Measurements from ENCODE around the gene TGOLN2. TPM values are rescaled to one million over a fixed set of nuclear protein-coding genes. Genes with fewer than 3 reads are reported as not detected.

TGOLN2 gene
- total RNA-seq, 2 experiments from 2014 or later = 84.8 to 85.9 TPM

DNA sequence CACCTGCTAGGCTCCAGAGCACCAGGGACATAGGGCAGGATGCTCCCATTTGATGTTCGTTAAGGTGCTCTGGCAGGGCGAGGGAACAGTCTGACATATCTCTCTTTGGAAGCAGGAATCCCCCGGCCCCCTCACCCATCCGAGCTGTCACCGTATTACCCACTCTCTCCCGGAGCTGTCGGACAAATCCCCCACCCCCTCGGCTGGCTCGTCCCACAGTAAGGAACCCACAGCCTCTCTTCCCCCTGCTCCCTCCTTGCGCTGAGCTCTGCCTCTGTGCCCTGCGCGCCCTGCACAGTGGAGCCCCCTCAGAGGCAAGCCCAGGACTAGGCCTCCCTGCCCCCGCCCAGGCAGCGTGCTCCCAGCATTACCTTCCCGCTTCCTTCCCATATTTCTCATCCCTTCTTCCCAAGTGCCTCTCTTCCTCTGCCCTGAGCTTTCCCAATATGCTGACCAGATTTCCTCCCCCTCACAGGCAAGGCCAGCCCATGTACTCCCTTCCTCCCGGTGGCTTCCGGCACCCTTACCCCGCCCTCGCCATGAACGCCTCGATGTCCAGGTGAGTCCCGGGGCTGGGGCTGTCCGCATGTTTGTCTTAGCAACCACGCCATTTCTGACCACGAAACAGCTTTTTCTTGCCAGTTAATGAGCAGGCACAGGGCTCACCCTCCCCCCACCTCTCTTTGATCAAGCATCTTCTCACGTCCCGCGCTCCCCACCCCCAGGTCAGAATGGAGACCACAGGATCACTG lies 23.8 kb downstream of the TGOLN2 start:
- H3K36me3 Mint-ChIP-seq = no peaks in the 10 kb centered on the region
- no peaks in the 10 kb centered on the region for H3K9me3 Mint-ChIP-seq
- CTCF ChIA-PET = no interaction called here
- H3K27me3 Mint-ChIP-seq = peaks cover 4% of the 10 kb centered on the region
- peaks cover 16% of the 10 kb centered on the region for H3K4me1 Mint-ChIP-seq (ENCODE audit: low read depth)
- intact Hi-C loops (cut with micrococcal nuclease) = loop anchor here (5.0 kb wide), 2 partner anchors 172 to 248 kb away; partner anchors contain the start of gene TCF7L1
- H3K27ac Mint-ChIP-seq = no peak overlapping the region
- H3K4me3 Mint-ChIP-seq = no peak overlapping the region
- POLR2A ChIA-PET = interaction anchor here (0.9 kb wide), 1 partner anchor 15 kb away, joined by 3 read pairs; no protein-coding TSS in a partner anchor
- DNase-seq = no peak

DNA sequence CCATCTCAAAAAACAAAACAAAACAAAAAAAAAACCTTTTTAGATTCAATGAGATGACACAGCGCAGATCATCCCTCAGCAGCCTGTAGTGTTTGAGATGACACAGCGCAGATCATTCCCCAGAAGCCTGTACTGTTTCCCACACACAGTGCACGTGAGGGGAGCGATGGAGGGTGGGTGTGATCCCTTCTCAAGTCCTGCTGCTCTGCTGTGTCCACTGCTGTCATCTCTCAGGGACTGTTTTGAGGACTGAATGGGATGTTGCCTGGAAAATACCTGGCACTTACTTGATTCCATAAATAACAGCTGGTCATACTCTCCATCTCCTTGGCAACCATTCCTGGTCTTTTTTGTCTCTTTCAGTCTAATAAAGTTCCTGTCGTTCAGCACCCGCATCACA lies 25.7 kb downstream of the TGOLN2 start:
- Mint-ChIP-seq H3K27me3 (peaks cover 4% of the 10 kb centered on the region), H3K27ac (no peak overlapping the region), H3K9me3 (no peaks in the 10 kb centered on the region), H3K4me3 (no peak overlapping the region), H3K4me1 (ENCODE audit: low read depth) (peaks cover 6% of the 10 kb centered on the region), H3K36me3 (no peaks in the 10 kb centered on the region)
- ChIA-PET CTCF (interaction anchor here (4.6 to 8.7 kb wide), 3 partner anchors 16 to 35 kb away, joined by 28 to 135 read pairs (median 45); no protein-coding TSS in a partner anchor), POLR2A (no interaction called here)
- no peak for DNase-seq
- intact Hi-C loops (cut with micrococcal nuclease) = loop anchor here (5.0 kb wide), 2 partner anchors 170 to 250 kb away; partner anchors contain the start of gene TCF7L1

- Mint-ChIP-seq H3K4me1 (ENCODE audit: low read depth) (peaks cover 16% of the 10 kb centered on the region), H3K9me3 (no peaks in the 10 kb centered on the region), H3K36me3 (no peaks in the 10 kb centered on the region), H3K27ac (peak overlapping the region; percentile 13), H3K4me3 (peak overlapping the region; percentile 5), H3K27me3 (no peaks in the 10 kb centered on the region)
- POLR2A ChIA-PET = no interaction called here
- intact Hi-C loops (cut with micrococcal nuclease) = loop anchor here (1.0 kb wide), 1 partner anchor 9 kb away; no protein-coding TSS in a partner anchor
- CTCF ChIA-PET = interaction anchor here (0.9 to 4.4 kb wide), 6 partner anchors 9 to 365 kb away, joined by 3 to 27 read pairs (median 5); no protein-coding TSS in a partner anchor
- DNase-seq = peak; percentile 34
Observed at GRCh38 chr2:85291425-85292023, 36.3 kb downstream of the TGOLN2 start.

DNA sequence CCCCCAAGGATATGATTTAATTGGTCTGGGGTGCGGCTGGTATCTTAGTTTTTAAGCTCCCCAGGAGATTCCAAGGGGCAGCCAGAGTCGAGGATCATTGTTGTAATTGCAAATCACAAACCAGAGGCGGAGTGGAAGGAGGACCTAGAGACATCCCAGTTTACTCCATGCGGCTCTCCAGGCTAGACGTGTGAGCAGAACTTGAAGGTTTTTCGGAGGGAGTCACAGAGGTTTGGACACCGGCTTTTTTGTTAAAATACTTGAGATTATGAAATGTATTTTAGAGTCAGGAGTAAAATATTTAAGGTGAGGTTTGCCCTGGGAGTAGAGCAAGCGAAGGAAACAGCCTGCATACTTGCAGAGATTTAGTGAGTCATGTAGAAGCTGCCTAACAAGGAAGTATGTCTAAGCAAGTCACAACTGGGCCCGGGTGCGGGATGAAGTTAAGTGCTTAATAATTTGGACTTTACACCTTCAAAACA lies 39.5 kb downstream of the TGOLN2 start:
- CTCF ChIA-PET = interaction anchor here (0.6 to 2.4 kb wide), 5 partner anchors 9 to 362 kb away, joined by 3 to 10 read pairs (median 6); no protein-coding TSS in a partner anchor
- POLR2A ChIA-PET = no interaction called here
- Mint-ChIP-seq H3K4me1 (ENCODE audit: low read depth) (peaks cover 16% of the 10 kb centered on the region), H3K4me3 (no peak overlapping the region), H3K9me3 (no peaks in the 10 kb centered on the region), H3K27ac (no peak overlapping the region), H3K27me3 (no peaks in the 10 kb centered on the region), H3K36me3 (no peaks in the 10 kb centered on the region)
- intact Hi-C loops (cut with micrococcal nuclease) = loop anchor here (5.0 kb wide), 2 partner anchors 101 to 221 kb away; no protein-coding TSS in a partner anchor
- no peak for DNase-seq

DNA sequence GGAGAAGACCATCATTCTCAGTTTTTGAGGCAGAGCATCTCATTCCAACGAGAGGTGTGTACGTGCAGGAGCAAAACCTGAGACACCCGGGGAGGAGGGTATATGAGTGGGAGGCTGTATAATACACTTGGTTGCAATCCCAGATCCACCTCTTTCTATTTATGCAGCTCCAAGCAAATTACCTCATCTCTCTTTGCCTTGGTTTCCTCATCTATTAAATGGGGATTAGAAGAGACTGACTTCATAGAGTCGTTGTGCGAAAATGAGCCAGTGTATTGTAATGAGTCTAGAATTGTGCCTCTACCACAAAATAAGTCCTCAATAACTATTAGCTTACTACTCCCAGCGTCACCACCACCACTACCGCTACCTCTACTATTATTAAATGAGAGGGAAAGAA lies 40.1 kb downstream of the TGOLN2 start:
- H3K4me1 Mint-ChIP-seq (ENCODE audit: low read depth) = peaks cover 16% of the 10 kb centered on the region
- ChIA-PET CTCF (interaction anchor here (0.6 to 2.4 kb wide), 4 partner anchors 9 to 362 kb away, joined by 3 to 10 read pairs (median 5); no protein-coding TSS in a partner anchor), POLR2A (no interaction called here)
- DNase-seq = no peak
- H3K4me3 Mint-ChIP-seq = no peak overlapping the region
- no peaks in the 10 kb centered on the region for H3K36me3 Mint-ChIP-seq
- H3K27ac Mint-ChIP-seq = no peak overlapping the region
- intact Hi-C loops (cut with micrococcal nuclease) = loop anchor here (5.0 kb wide), 2 partner anchors 100 to 220 kb away; no protein-coding TSS in a partner anchor
- no peaks in the 10 kb centered on the region for H3K27me3 Mint-ChIP-seq
- no peaks in the 10 kb centered on the region for H3K9me3 Mint-ChIP-seq

DNA sequence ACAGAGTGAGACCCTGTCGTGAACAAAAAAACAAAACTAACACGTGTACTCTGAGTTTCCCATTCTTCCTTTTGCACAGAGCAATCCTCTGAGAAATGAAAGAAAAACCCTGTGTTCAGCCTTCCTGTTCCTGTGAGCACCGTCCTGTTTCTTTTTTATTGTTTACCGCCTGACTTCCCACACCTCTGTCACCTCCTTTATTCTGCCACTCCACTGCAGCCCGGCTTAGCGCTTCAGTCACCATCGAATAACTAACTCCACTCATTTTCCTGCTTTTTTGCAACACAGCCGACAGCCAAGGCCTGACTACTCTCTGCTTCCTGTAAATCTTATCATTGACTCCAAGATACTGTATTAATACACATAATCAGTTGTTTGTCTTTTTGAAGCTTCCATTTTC lies 40.9 kb downstream of the TGOLN2 start:
- POLR2A ChIA-PET = no interaction called here
- no peaks in the 10 kb centered on the region for H3K36me3 Mint-ChIP-seq
- peaks cover 16% of the 10 kb centered on the region for H3K4me1 Mint-ChIP-seq (ENCODE audit: low read depth)

GRCh38 chr2:85283641-85284040 lies 44.1 kb downstream of the TGOLN2 start:
- ChIA-PET CTCF (interaction anchor here (2.3 to 4.0 kb wide), 4 partner anchors 16 to 358 kb away, joined by 24 to 45 read pairs (median 32); no protein-coding TSS in a partner anchor), POLR2A (no interaction called here)
- H3K27me3 Mint-ChIP-seq = no peaks in the 10 kb centered on the region
- intact Hi-C loops (cut with micrococcal nuclease) = loop anchor here (2.0 kb wide), 1 partner anchor 15 kb away; no protein-coding TSS in a partner anchor
- no peaks in the 10 kb centered on the region for H3K36me3 Mint-ChIP-seq
- no peak for DNase-seq
- H3K4me3 Mint-ChIP-seq = no peak overlapping the region
- no peak overlapping the region for H3K27ac Mint-ChIP-seq
- no peaks in the 10 kb centered on the region for H3K9me3 Mint-ChIP-seq
- H3K4me1 Mint-ChIP-seq (ENCODE audit: low read depth) = peaks cover 6% of the 10 kb centered on the region

More for the DNA sequence above, 40.9 kb downstream of the TGOLN2 start:
- H3K27ac Mint-ChIP-seq = no peak overlapping the region
- no peak for DNase-seq
- H3K27me3 Mint-ChIP-seq = no peaks in the 10 kb centered on the region
- no peak overlapping the region for H3K4me3 Mint-ChIP-seq
- CTCF ChIA-PET = interaction anchor here (1.3 to 2.4 kb wide), 4 partner anchors 10 to 362 kb away, joined by 4 to 10 read pairs (median 5); no protein-coding TSS in a partner anchor
- intact Hi-C loops (cut with micrococcal nuclease) = loop anchor here (5.0 kb wide), 2 partner anchors 100 to 220 kb away; no protein-coding TSS in a partner anchor
- H3K9me3 Mint-ChIP-seq = no peaks in the 10 kb centered on the region

DNA sequence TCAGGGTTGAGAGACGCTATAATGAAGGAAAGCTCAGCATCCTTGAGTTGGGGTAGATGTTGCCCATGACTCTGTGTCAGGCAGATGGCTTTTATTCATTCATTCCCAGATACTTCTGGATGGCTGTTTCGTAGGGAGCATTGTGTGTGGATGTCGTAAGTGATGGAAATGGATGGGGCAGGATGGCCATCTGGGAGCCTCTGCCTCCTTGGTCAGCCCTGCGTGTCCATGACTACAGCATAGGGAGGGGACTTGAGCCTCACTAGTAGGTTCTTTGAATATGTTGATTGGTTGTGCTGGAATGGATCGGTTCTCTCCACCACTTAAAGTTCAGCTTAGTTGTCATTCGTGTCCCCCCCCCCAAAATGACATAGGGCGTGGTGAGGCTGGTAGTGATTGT lies 44.9 kb downstream of the TGOLN2 start:
- no peak for DNase-seq
- no peaks in the 10 kb centered on the region for H3K36me3 Mint-ChIP-seq
- no peaks in the 10 kb centered on the region for H3K9me3 Mint-ChIP-seq
- H3K4me3 Mint-ChIP-seq = no peak overlapping the region
- H3K27me3 Mint-ChIP-seq = no peaks in the 10 kb centered on the region
- intact Hi-C loops (cut with micrococcal nuclease) = no loop called here
- no peak overlapping the region for H3K27ac Mint-ChIP-seq
- POLR2A ChIA-PET = no interaction called here
- H3K4me1 Mint-ChIP-seq (ENCODE audit: low read depth) = peaks cover 6% of the 10 kb centered on the region
- CTCF ChIA-PET = interaction anchor here (2.6 to 4.0 kb wide), 3 partner anchors 17 to 357 kb away, joined by 24 to 45 read pairs (median 39); no protein-coding TSS in a partner anchor

DNA sequence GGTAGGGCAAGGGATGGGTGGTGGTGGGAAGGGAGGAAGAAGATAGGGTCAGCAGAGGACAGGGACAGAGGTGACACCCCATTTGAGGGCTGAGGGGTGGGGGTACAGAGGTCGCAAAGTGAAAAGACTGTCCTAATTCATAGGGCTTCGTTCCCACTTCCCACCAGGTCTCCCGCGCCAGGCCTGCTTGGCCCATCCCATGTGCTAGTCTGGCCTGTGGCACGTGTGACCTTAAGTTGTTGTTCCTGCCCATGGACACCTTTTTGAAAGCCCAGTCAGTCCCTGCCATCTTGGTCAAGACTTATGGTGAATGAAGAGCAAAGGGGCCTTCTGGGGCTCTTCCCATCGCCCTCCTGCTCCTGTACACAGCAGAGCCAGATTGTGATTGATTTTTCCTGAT lies 46.2 kb downstream of the TGOLN2 start:
- POLR2A ChIA-PET = no interaction called here
- Mint-ChIP-seq H3K9me3 (no peaks in the 10 kb centered on the region), H3K4me1 (ENCODE audit: low read depth) (no peaks in the 10 kb centered on the region), H3K4me3 (no peak overlapping the region), H3K36me3 (no peaks in the 10 kb centered on the region), H3K27me3 (no peaks in the 10 kb centered on the region), H3K27ac (no peak overlapping the region)
- CTCF ChIA-PET = no interaction called here
- no peak for DNase-seq
- intact Hi-C loops (cut with micrococcal nuclease) = no loop called here

DNA sequence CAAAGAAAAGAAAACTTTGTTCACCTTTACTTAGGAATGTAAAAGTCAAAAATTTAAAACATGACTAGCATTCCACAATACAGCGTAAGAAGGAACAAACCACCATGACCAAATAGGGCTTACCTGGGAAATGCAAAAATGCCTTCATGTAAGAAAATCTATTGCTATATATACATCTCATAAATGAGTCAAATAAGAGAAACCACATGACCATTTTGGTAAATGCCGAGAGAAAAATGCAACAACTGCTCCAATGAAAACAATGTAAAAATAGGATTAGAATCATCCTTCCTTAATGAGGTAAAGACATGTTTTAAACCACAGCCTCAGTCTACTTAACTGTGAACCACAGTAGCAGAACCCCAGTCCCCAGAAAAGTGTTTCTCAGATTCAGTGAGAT lies 49.4 kb downstream of the TGOLN2 start:
- intact Hi-C loops (cut with micrococcal nuclease) = no loop called here
- Mint-ChIP-seq H3K4me3 (no peak overlapping the region), H3K9me3 (no peaks in the 10 kb centered on the region), H3K27ac (no peak overlapping the region), H3K4me1 (ENCODE audit: low read depth) (no peaks in the 10 kb centered on the region), H3K36me3 (no peaks in the 10 kb centered on the region), H3K27me3 (no peaks in the 10 kb centered on the region)
- ChIA-PET POLR2A (no interaction called here), CTCF (no interaction called here)
- no peak for DNase-seq

DNA sequence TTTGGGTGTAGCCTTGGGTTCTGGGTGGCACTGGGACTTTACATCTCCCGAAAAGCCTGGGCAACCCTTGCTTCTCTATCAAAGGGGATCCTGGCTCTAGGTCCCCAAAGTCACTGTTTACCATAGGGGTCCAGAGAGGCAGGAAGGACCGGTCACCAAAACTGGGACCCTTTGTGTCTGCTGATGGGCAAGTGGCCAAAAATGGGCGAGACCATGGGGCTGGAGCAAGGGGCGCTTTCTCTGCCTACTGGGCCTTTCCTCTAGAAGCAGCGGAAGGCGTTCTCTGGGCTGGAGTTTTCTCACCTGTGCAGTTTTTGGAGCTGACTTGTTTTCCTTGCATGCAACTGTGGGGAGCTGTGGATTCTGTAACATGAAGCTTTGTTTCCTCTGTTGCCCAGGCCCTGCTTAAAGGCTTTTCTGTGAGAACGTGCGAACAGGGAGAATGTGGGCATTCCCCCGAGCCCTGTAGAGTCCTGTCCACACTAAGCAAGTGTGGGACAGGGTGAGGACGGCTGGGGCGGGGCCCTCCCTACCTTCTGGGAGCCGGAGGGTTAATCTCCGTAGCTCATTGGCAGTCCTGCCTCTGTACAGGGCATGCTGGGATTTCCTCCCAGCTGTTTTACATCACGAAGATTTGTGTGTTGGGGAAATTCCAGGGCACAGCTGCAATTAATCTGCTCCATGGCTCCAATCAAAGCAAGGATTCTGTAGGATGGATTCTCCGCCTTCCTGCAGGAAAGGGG lies 50.2 kb downstream of the TGOLN2 start:
- Mint-ChIP-seq H3K4me1 (ENCODE audit: low read depth) (no peaks in the 10 kb centered on the region), H3K9me3 (no peaks in the 10 kb centered on the region), H3K27ac (no peak overlapping the region), H3K4me3 (no peak overlapping the region), H3K36me3 (no peaks in the 10 kb centered on the region), H3K27me3 (no peaks in the 10 kb centered on the region)
- no peak for DNase-seq
- intact Hi-C loops (cut with micrococcal nuclease) = no loop called here
- CTCF ChIA-PET = interaction anchor here (4.0 kb wide), 1 partner anchor 12 kb away, joined by 14 read pairs; no protein-coding TSS in a partner anchor
- POLR2A ChIA-PET = no interaction called here

Measured in activated CD4-positive, alpha-beta memory T cell treated with anti-CD3 and anti-CD28 coated beads for 36 hours (primary cell).